OCI-LY1 (cell line): ENCODE results near the gene CDC42EP2.

Source experiments
- H2AFZ ChIP-seq: fragments of 200-600 bp; sonication (generic), shearing (Covaris generic); 2 replicates; pipeline ENCODE4 v1.6.0; 2014; ENCODE audit warnings: antibody characterized with exemption, mild to moderate bottlenecking, low read length
- H3F3A ChIP-seq: fragments of 200-600 bp; sonication (generic), shearing (Covaris generic); 2 replicates; pipeline ENCODE4 v1.6.0; 2014; ENCODE audit warnings: mild to moderate bottlenecking, antibody characterized with exemption, low read length, moderate library complexity; ENCODE audit not compliant: insufficient read depth
- H3K27ac ChIP-seq: fragments of 200-600 bp; sonication (generic); 2 replicates; pipeline ENCODE4 v1.5.1; 2014; ENCODE audit warnings: low read length, mixed run types, mild to moderate bottlenecking, low read depth; ENCODE audit not compliant: poor library complexity, severe bottlenecking
- H3K27me3 ChIP-seq: fragments of 200-600 bp; sonication (generic); 2 replicates; pipeline ENCODE4 v1.6.0; 2014; ENCODE audit warnings: antibody characterized with exemption, mild to moderate bottlenecking, low read length, moderate library complexity; ENCODE audit not compliant: insufficient read depth
- H3K36me3 ChIP-seq: fragments of 200-600 bp; sonication (generic); 2 replicates; pipeline ENCODE4 v1.6.1; 2014; ENCODE audit warnings: mild to moderate bottlenecking, antibody characterized with exemption, low read length, moderate library complexity, mixed read lengths; ENCODE audit not compliant: insufficient read depth
- H3K4me1 ChIP-seq: fragments of 200-600 bp; sonication (generic); 2 replicates; pipeline ENCODE4 v1.5.1; 2014; ENCODE audit warnings: mild to moderate bottlenecking, low read length, moderate library complexity; ENCODE audit not compliant: insufficient read depth, severe bottlenecking
- H3K4me2 ChIP-seq: fragments of 200-600 bp; sonication (generic), shearing (Covaris generic); 2 replicates; pipeline ENCODE4 v1.6.1; 2014; ENCODE audit warnings: low read length
- H3K4me3 ChIP-seq: fragments of 200-600 bp; sonication (generic); 2 replicates; pipeline ENCODE4 v1.5.1; 2014; ENCODE audit warnings: low read length, low read depth, mild to moderate bottlenecking, mixed read lengths; ENCODE audit not compliant: poor library complexity, severe bottlenecking
- H3K79me2 ChIP-seq: fragments of 200-600 bp; shearing (Covaris generic); 2 replicates; pipeline ENCODE4 v1.6.1; 2016; ENCODE audit warnings: mixed run types, low read length, mixed read lengths; ENCODE audit not compliant: insufficient read depth
- H3K9ac ChIP-seq: fragments of 200-600 bp; sonication (generic), shearing (Covaris generic); 2 replicates; pipeline ENCODE4 v1.6.1; 2014; ENCODE audit warnings: mild to moderate bottlenecking, low read length, mixed read lengths
- H3K9me2 ChIP-seq: fragments of 200-600 bp; sonication (generic), shearing (Covaris generic); 2 replicates; pipeline ENCODE4 v1.6.1; 2014; ENCODE audit warnings: low read depth, mild to moderate bottlenecking, low read length, mixed read lengths
- H3K9me3 ChIP-seq: fragments of 200-600 bp; shearing (Covaris generic); 2 replicates; pipeline ENCODE4 v1.6.1; 2014; ENCODE audit warnings: low read length, mixed read lengths
- H4K20me1 ChIP-seq: fragments of 200-600 bp; sonication (generic), shearing (Covaris generic); 2 replicates; pipeline ENCODE4 v1.6.0; 2016; ENCODE audit warnings: mild to moderate bottlenecking, low read length; ENCODE audit not compliant: insufficient read depth
- EZH2 ChIP-seq: fragments of 200-600 bp; sonication (generic), shearing (Covaris generic); IDR thresholded peaks from 2 replicates; pipeline ENCODE4 v1.8.0; 2017; ENCODE audit warnings: borderline replicate concordance, mixed run types, mild to moderate bottlenecking, antibody characterized with exemption, low read length, moderate library complexity, mixed read lengths
- TF ChIP-seq, protein P1 (sequence below): fragments of 200-600 bp; sonication (generic), shearing (Covaris generic); IDR thresholded peaks from 2 replicates; pipeline ENCODE4 v1.5.1; 2017; ENCODE audit warnings: mild to moderate bottlenecking, antibody characterized with exemption, low read length, moderate library complexity, mixed read lengths

CDC42EP2 gene

DNA sequence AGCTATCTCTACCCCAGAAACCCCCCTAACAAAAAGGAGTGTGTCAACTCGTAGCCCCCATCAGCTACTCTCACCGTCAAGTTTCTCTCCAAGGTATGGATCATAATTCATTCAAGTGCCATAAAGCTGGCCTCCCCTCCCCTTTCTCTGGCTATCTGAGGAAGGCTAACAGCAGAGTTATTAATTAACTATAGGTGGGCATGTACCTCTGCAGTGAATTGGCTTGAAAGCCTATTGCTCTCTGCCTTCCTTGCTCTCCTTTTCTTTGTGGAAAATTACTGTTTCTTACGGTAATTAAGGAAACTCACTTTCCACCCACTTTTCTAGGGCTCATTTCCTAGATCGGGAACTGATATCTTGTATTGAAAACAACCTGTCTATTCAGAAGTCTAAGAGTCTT lies 38.8 kb upstream of the CDC42EP2 start:
- Histone ChIP-seq H3K9me3 (no peaks in the 10 kb centered on the region), H3K79me2 (no peaks in the 10 kb centered on the region), H3K4me1 (no peaks in the 10 kb centered on the region), H3K27me3 (no peaks in the 10 kb centered on the region), H2AFZ (no peak overlapping the region), H3K36me3 (peaks cover 75% of the 10 kb centered on the region), H3K4me2 (no peak overlapping the region), H3K9me2 (no peaks in the 10 kb centered on the region), H3K4me3 (no peak overlapping the region), H3K27ac (no peak overlapping the region), H3K9ac (no peak overlapping the region), H4K20me1 (no peaks in the 10 kb centered on the region), H3F3A (no peaks in the 10 kb centered on the region)
- TF ChIP-seq EZH2 = no peak
- TF ChIP-seq, protein P1, sequence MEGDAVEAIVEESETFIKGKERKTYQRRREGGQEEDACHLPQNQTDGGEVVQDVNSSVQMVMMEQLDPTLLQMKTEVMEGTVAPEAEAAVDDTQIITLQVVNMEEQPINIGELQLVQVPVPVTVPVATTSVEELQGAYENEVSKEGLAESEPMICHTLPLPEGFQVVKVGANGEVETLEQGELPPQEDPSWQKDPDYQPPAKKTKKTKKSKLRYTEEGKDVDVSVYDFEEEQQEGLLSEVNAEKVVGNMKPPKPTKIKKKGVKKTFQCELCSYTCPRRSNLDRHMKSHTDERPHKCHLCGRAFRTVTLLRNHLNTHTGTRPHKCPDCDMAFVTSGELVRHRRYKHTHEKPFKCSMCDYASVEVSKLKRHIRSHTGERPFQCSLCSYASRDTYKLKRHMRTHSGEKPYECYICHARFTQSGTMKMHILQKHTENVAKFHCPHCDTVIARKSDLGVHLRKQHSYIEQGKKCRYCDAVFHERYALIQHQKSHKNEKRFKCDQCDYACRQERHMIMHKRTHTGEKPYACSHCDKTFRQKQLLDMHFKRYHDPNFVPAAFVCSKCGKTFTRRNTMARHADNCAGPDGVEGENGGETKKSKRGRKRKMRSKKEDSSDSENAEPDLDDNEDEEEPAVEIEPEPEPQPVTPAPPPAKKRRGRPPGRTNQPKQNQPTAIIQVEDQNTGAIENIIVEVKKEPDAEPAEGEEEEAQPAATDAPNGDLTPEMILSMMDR = no peak

DNA sequence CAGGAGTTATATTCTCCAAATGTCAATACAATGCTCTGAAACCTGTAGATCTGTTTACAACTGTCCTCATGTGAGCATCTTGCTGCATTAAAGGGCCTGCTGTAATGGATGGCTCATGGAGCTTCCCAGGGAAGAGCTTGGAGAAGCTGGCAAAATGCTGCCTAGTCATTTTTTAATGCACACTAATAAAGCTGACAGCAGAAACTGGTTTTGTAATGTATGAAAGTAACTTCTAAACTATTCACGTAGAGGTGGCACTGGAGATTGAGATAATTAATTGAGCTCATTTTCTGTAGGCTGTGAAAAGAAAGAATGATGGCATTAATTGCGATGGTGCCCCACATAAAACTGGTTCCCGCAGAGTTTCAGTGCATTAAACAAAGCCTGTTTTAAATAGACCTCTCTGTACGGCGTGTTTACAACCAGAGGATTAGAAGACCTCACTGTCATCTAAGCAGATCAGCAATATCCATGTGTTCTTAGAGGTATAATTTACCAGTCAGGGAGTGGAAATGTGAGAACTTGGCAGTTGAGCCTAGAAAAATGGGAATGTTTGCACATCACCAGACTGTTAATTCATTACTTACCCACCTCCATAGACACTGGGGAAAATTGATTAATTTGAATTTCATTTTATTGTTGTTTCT lies 36.9 kb upstream of the CDC42EP2 start:
- Histone ChIP-seq H3F3A (no peaks in the 10 kb centered on the region), H3K4me3 (no peak overlapping the region), H4K20me1 (no peaks in the 10 kb centered on the region), H3K27ac (no peak overlapping the region), H3K36me3 (peaks cover 76% of the 10 kb centered on the region), H2AFZ (no peak overlapping the region), H3K4me2 (no peak overlapping the region), H3K27me3 (no peaks in the 10 kb centered on the region), H3K9me3 (no peaks in the 10 kb centered on the region), H3K9me2 (no peaks in the 10 kb centered on the region), H3K79me2 (no peaks in the 10 kb centered on the region), H3K9ac (no peak overlapping the region), H3K4me1 (no peaks in the 10 kb centered on the region)
- TF ChIP-seq, protein P1 = no peak
- TF ChIP-seq EZH2 = no peak

DNA sequence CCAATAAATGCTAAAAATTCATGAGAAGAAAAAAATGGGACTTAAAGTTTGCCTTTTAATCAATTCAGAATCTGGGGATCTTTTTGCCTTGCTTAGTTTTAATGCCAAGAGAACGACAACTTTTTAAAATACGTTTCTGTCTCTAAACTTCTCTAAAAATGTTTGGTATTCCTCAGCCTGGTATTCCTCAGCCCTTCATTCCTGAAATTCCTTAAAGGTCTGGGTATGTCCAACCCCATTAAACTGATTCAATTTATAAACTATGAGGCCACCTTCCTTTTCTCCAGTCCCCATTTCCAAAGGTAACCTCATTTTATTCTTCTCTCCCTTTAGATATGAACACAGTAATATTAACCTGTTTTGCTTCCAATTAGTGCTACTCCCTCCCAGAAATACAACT lies 36.3 kb upstream of the CDC42EP2 start:
- Histone ChIP-seq H3K9ac (no peak overlapping the region), H3K27me3 (no peaks in the 10 kb centered on the region), H3K9me3 (no peaks in the 10 kb centered on the region), H3K4me1 (no peaks in the 10 kb centered on the region), H2AFZ (no peak overlapping the region), H3K27ac (no peak overlapping the region), H3K79me2 (no peaks in the 10 kb centered on the region), H3K36me3 (peaks cover 82% of the 10 kb centered on the region), H3F3A (no peaks in the 10 kb centered on the region), H4K20me1 (no peaks in the 10 kb centered on the region), H3K4me3 (no peak overlapping the region), H3K4me2 (no peak overlapping the region), H3K9me2 (no peaks in the 10 kb centered on the region)
- no peak for TF ChIP-seq EZH2
- TF ChIP-seq, protein P1 = no peak
